ENCODE measurements around the gene SMURF2. TPM values are rescaled to one million over a fixed set of nuclear protein-coding genes. Genes with fewer than 3 reads are reported as not detected.
A peak's percentile ranks its signal among the peaks of the same experiment; 100 is the strongest.

Gene SMURF2
- total and polyA plus RNA-seq, 9 donors, result 9.9 to 29.0 (median 22.6) TPM

DNA sequence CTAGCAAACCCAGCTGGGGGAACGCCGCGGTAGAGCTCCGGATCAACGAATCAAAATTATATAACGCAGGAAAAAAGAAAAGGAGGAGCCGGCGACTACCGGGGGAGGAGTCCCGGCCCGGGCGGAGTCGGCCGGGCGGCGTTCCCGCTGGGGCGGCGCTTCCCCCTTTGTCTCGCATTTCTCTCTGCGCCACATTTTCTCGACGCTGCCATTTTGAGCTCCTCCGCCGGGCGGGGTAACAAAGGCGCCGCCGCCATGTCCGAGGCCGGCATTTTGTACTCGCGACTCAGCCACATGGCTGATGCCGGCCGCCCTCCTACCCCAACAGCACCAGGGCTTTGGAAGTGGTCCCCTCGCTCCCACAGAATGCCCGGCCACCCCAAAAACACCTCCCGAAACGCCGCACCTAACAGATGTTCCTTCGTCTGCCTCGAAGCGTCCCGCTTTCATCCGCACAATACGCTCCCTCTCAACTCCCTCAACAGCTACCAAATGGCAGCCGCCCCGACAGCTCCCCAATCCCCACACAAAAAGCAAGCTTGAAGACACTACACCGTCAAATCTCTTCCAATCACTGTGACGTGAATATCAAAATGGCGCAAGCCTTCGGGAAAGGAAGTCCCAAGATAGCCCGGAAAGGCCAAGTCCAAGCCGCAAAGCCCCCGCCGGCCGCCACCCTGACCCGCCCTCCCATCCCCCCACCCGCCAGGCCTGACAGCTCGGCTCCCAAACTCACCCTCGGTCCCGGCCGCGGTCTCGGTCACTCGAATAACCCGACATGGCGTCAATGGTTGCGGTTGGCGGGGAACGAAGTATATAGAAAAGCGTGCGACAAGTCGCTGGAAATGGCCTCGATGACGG is 156.5 kb downstream of the SMURF2 start:
- WGBS, 3 donors, result 0 to 1% (median 0%) methylated on average over 76 of the region's 76 CpGs
- peaks cover 4% of the 10 kb centered on the region for H3K4me1 ChIP-seq (ENCODE audit: insufficient read depth)

GRCh38 chr17:64504769-64505339 is 157.3 kb downstream of the SMURF2 start:
- peak overlapping the region; percentile 97 to 99 for H3K27ac ChIP-seq
- no peaks in the 10 kb centered on the region for H3K27me3 ChIP-seq
- intact Hi-C loops (cut with DNase I), result no loop called here
- TF ChIP-seq EP300 (IDR thresholded peaks at IDR 0.05), result peak; percentile 28
- TF ChIP-seq CTCF (IDR thresholded peaks at IDR 0.05), result no peak
- DNase-seq, result peak in 1 of 5 donors; percentile 41
- H3K4me1 ChIP-seq (ENCODE audit: insufficient read depth), result peaks cover 4% of the 10 kb centered on the region
- H3K4me3 ChIP-seq, result peak overlapping the region; percentile 99
- H3K9me3 ChIP-seq, result no peaks in the 10 kb centered on the region
- no peaks in the 10 kb centered on the region for H3K36me3 ChIP-seq
- WGBS, 3 donors, result 0 to 1% (median 1%) methylated on average over 13 of the region's 13 CpGs

More for the DNA sequence above, 156.5 kb downstream of the SMURF2 start:
- DNase-seq, result peak; percentile 91 to 96 (median 93)
- TF ChIP-seq CTCF (IDR thresholded peaks at IDR 0.05) (peak in 2 of 3 donors; percentile 14 to 15), EP300 (IDR thresholded peaks at IDR 0.05) (peak; percentile 17), POLR2A (IDR thresholded peaks at IDR 0.05) (peak; percentile 83)
- Histone ChIP-seq H3K4me3 (peak overlapping the region; percentile 99), H3K27me3 (no peaks in the 10 kb centered on the region), H3K27ac (peak overlapping the region; percentile 97 to 99), H3K36me3 (no peaks in the 10 kb centered on the region), H3K9me3 (no peaks in the 10 kb centered on the region)
- intact Hi-C loops (cut with DNase I), result no loop called here

DNA sequence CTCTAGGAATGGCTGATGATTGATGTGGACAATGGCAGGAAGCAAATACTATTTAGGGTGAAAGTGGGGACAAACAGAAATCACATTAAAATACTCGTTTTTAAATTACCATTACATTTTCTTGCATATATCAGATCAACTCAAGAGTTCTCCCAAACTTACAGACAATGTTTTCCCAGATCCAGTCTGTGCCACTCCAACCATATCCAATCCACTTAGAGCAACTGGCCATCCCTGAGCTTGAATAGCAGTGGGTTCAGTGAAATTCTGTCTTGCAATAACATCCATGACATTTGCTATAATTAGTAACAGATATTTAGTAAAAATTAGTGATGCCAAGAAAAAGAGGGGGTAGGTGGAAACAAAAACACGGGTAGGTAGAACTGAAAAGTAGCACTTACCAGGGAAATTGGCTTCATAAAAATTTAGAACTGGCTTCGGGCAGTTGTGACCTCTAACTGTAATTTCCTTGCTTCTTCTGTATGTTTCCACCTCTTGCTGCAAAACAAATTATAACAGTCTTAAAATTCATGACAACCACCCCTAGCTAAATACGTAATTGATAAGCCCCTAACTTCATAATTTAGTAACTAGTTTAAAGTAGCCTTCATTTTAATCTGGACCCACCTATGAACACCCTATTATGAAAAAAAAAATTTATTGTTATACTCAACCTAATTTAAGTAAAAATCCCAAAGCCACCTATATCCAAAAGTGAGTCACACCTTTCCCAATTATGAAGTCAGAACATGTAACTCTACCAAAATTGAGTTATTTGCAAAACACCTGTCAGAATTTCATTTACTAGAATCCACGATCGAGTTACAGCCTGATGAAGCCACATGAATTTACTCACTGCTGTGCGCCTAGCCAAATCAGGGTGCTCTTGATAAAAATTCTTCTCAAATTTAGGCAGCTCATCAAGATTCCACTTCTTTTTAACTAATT is 158.0 kb downstream of the SMURF2 start:
- Histone ChIP-seq H3K4me1 (ENCODE audit: insufficient read depth) (peaks cover 1% of the 10 kb centered on the region), H3K36me3 (no peaks in the 10 kb centered on the region), H3K4me3 (peak overlapping the region; percentile 99), H3K27ac (peak overlapping the region in 1 of 2 donors; percentile 97), H3K27me3 (no peaks in the 10 kb centered on the region), H3K9me3 (no peaks in the 10 kb centered on the region)
- TF ChIP-seq EP300 (IDR thresholded peaks at IDR 0.05) (no peak), POLR2A (IDR thresholded peaks at IDR 0.05) (no peak), CTCF (IDR thresholded peaks at IDR 0.05) (no peak)
- intact Hi-C loops (cut with DNase I), result no loop called here
- DNase-seq, result no peak
- WGBS, 3 donors, result 9 to 17% (median 11%) methylated on average over 7 of the region's 7 CpGs

GRCh38 chr17:64503341-64503740 is 158.8 kb downstream of the SMURF2 start:
- H3K27ac ChIP-seq, result no peak overlapping the region
- peaks cover 1% of the 10 kb centered on the region for H3K4me1 ChIP-seq (ENCODE audit: insufficient read depth)
- no peaks in the 10 kb centered on the region for H3K9me3 ChIP-seq
- no peaks in the 10 kb centered on the region for H3K36me3 ChIP-seq
- H3K27me3 ChIP-seq, result no peaks in the 10 kb centered on the region
- TF ChIP-seq EP300 (IDR thresholded peaks at IDR 0.05) (no peak), POLR2A (IDR thresholded peaks at IDR 0.05) (no peak), CTCF (IDR thresholded peaks at IDR 0.05) (no peak)
- intact Hi-C loops (cut with DNase I), result no loop called here
- H3K4me3 ChIP-seq, result no peak overlapping the region
- WGBS, 3 donors, result 69 to 76% (median 69%) methylated on average over 5 of the region's 5 CpGs
- DNase-seq, result no peak

Measured in ovary (tissue), 9 donors.